8988T (cell line): ENCODE results near the gene LRRC26.

Experiments used
- DNase-seq: peaks from one replicate; pipeline ENCODE4 v3.0.0; 2011

LRRC26 gene

GRCh38 chr9:137149942-137150616 is 19.8 kb downstream of the LRRC26 start:
- no peak for DNase-seq

GRCh38 chr9:137149363-137149762 is 20.5 kb downstream of the LRRC26 start:
- DNase-seq: no peak

GRCh38 chr9:137148661-137149060 is 21.2 kb downstream of the LRRC26 start:
- no peak for DNase-seq

GRCh38 chr9:137148242-137148641 is 21.6 kb downstream of the LRRC26 start:
- no peak for DNase-seq

- DNase-seq: no peak
Observed at GRCh38 chr9:137147793-137148160, 22.1 kb downstream of the LRRC26 start.

GRCh38 chr9:137147091-137147792 is 22.6 kb downstream of the LRRC26 start:
- DNase-seq: no peak

- no peak for DNase-seq
Observed at GRCh38 chr9:137146527-137146918, 23.3 kb downstream of the LRRC26 start.

GRCh38 chr9:137145731-137146526 is 23.9 kb downstream of the LRRC26 start:
- no peak for DNase-seq

GRCh38 chr9:137143459-137143858 is 26.4 kb downstream of the LRRC26 start:
- DNase-seq: peak; percentile 10

- peak; percentile 20 for DNase-seq
Observed at GRCh38 chr9:137141976-137142936, 27.6 kb downstream of the LRRC26 start.

GRCh38 chr9:137141050-137141810 is 28.6 kb downstream of the LRRC26 start:
- DNase-seq: peak; percentile 29

GRCh38 chr9:137140151-137141012 is 29.5 kb downstream of the LRRC26 start:
- peak; percentile 49 for DNase-seq

GRCh38 chr9:137139468-137140150 is 30.2 kb downstream of the LRRC26 start:
- peak; percentile 44 for DNase-seq

- DNase-seq: peak; percentile 23
Observed at GRCh38 chr9:137138722-137139467, 31.0 kb downstream of the LRRC26 start, which contains the start of gene GRIN1. Gene GRIN1 (plus strand): TSS chr9:137139154. CDS start chr9:137139487, 333 bp downstream.

GRCh38 chr9:137138058-137138721 is 31.7 kb downstream of the LRRC26 start:
- peak; percentile 94 for DNase-seq

- DNase-seq: peak; percentile 49
Observed at GRCh38 chr9:137136881-137137607, 32.8 kb downstream of the LRRC26 start.

GRCh38 chr9:137136261-137136880 is 33.5 kb downstream of the LRRC26 start:
- peak; percentile 55 for DNase-seq
